A549 (cell line): Measurements from ENCODE around the gene MAD1L1. TPM values are rescaled to one million over a fixed set of nuclear protein-coding genes. Genes with fewer than 3 reads are reported as not detected.

Experiments
- ATAC-seq, 2 experiments: fragments of 200-7000 bp in 1 of 2; fragments of >200 bp in 1 of 2; cut with Nextera tagmentation in 1 of 2; cut with Tn5 transposase in 1 of 2; 3 replicates each; pipeline versions ENCODE4 v1.8.0 to v1.9.1; 2018 to 2020; ENCODE audit warnings: mild to moderate bottlenecking in 1 of 2, moderate library complexity in 1 of 2
- CTCF ChIA-PET: fragments of 300-600 bp; sonication (Branson Sonifier 250); formaldehyde crosslinking; extraction: SDS; loops from one replicate; lab custom pipeline; 2021; ENCODE audit warnings: antibody characterized with exemption, inconsistent platforms; lab: Yijun Ruan, JAX
- POLR2A ChIA-PET: fragments of 350-600 bp; formaldehyde crosslinking; extraction: SDS; loops from one replicate; lab custom pipeline; 2021; ENCODE audit warnings: antibody characterized with exemption, inconsistent platforms; lab: Yijun Ruan, JAX
- DNase-seq, 2 experiments: peaks; one replicate each; pipeline versions ENCODE4 v3.0.0 to v3.0.0-alpha.2; 2011 to 2016; ENCODE audit warnings: low read depth in 1 of 2, low spot score in 1 of 2
- FAIRE-seq: peaks from 2 replicates; lab custom pipeline; 2011; peaks lifted over from hg19 to GRCh38; lab: Jason Lieb, UNC
- H3K27ac ChIP-seq, 2 experiments: fragments of >200 bp; sonication (Bioruptor Twin); formaldehyde crosslinking; 3 replicates each; pipeline ENCODE4 v1.5.1; 2016 to 2017
- H3K4me1 ChIP-seq: fragments of >200 bp; sonication (Bioruptor Twin); formaldehyde crosslinking; 3 replicates; pipeline ENCODE4 v1.6.1; 2016
- H3K4me2 ChIP-seq: fragments of >200 bp; sonication (Bioruptor Twin); formaldehyde crosslinking; 3 replicates; pipeline ENCODE4 v1.6.1; 2016
- H3K4me3 ChIP-seq: fragments of >200 bp; sonication (Bioruptor Twin); formaldehyde crosslinking; 3 replicates; pipeline ENCODE4 v1.5.1; 2016
- H3K9me3 ChIP-seq: fragments of >200 bp; sonication (Bioruptor Twin); formaldehyde crosslinking; 3 replicates; pipeline ENCODE4 v1.6.1; 2016
- CBX2 ChIP-seq: fragments of 200-600 bp; sonication (generic); IDR thresholded peaks from 2 replicates; pipeline ENCODE4 v1.6.1; 2016; ENCODE audit warnings: low read depth, mild to moderate bottlenecking, borderline replicate concordance
- CBX8 ChIP-seq: fragments of 200-600 bp; sonication (generic); IDR thresholded peaks from 2 replicates; pipeline ENCODE4 v1.6.1; 2016
- CEBPB ChIP-seq, 2 experiments: fragments of >200 bp in 1 of 2; sonication (Bioruptor Twin) in 1 of 2; formaldehyde crosslinking in 1 of 2; IDR thresholded peaks; 2 replicates each; pipeline ENCODE4 v1.6.1; 2012 to 2016
- CHD2 ChIP-seq: fragments of 150-350 bp; IDR thresholded peaks from 2 replicates; pipeline ENCODE4 v1.6.1; 2014; ENCODE audit warnings: low read length; ENCODE audit not compliant: partially characterized antibody
- EHF ChIP-seq: fragments of 250-450 bp; sonication (Bioruptor Pico); IDR thresholded peaks from 2 replicates; pipeline ENCODE4 v1.5.0; 2020; ENCODE audit warnings: mild to moderate bottlenecking
- ESRRA ChIP-seq: fragments of 150-350 bp; IDR thresholded peaks from 2 replicates; pipeline ENCODE4 v1.6.1; 2014; ENCODE audit warnings: mild to moderate bottlenecking, low read length, borderline replicate concordance
- GATA3 ChIP-seq: IDR thresholded peaks from 2 replicates; pipeline ENCODE4 v1.6.1; 2012; ENCODE audit warnings: borderline replicate concordance
- HDAC2 ChIP-seq: fragments of 200-600 bp; sonication (generic); IDR thresholded peaks from 2 replicates; pipeline ENCODE4 v1.6.1; 2016
- HEYL ChIP-seq: fragments of 250-450 bp; sonication (Bioruptor Pico); IDR thresholded peaks from 2 replicates; pipeline ENCODE4 v1.8.0; 2021; ENCODE audit warnings: mild to moderate bottlenecking, moderate library complexity
- JUNB ChIP-seq: fragments of >200 bp; sonication (Bioruptor Twin); formaldehyde crosslinking; IDR thresholded peaks from 2 replicates; pipeline ENCODE4 v1.6.1; 2016
- KDM1A ChIP-seq: fragments of 200-600 bp; sonication (generic); IDR thresholded peaks from 2 replicates; pipeline ENCODE4 v1.6.1; 2016; ENCODE audit warnings: low read depth, mild to moderate bottlenecking
- KDM5A ChIP-seq: fragments of 200-600 bp; sonication (generic); IDR thresholded peaks from 2 replicates; pipeline ENCODE4 v1.6.1; 2016; ENCODE audit warnings: antibody characterized with exemption, mild to moderate bottlenecking
- MAFK ChIP-seq: fragments of 450-650 bp; IDR thresholded peaks from 2 replicates; pipeline ENCODE4 v1.6.1; 2014; ENCODE audit not compliant: partially characterized antibody
- NFE2L2 ChIP-seq: fragments of 150-350 bp; conservative IDR thresholded peaks from 2 replicates; pipeline ENCODE4 v1.6.1; 2014; ENCODE audit warnings: low read length
- NR3C1 ChIP-seq: fragments of >200 bp; sonication (Bioruptor Twin); formaldehyde crosslinking; IDR thresholded peaks from 3 replicates; pipeline ENCODE4 v1.6.1; 2017
- PHF8 ChIP-seq: fragments of 200-600 bp; sonication (generic); IDR thresholded peaks from 2 replicates; pipeline ENCODE4 v1.6.1; 2016; ENCODE audit warnings: low read depth, mild to moderate bottlenecking, antibody characterized with exemption, moderate library complexity, borderline replicate concordance
- SREBF2 ChIP-seq: fragments of 450-650 bp; IDR thresholded peaks from 2 replicates; pipeline ENCODE4 v1.6.1; 2014; ENCODE audit warnings: mild to moderate bottlenecking, moderate library complexity
- ZFP36 ChIP-seq: fragments of 450-650 bp; IDR thresholded peaks from 2 replicates; pipeline ENCODE4 v1.6.1; 2014; ENCODE audit warnings: borderline replicate concordance; ENCODE audit not compliant: partially characterized antibody
- WGBS: methylation state at CpG from one replicate; pipeline ENCODE4 v1.1.6; 2017; ENCODE audit errors: missing lambda C conversion rate; 5-methylcytosine and 5-hydroxymethylcytosine counted together
- polyA plus RNA-seq, 4 experiments: library from polyadenylated mRNA; depleted of rRNA in 3 of 4; stranded (reverse); fragments of >200 nt; fragmentation: RNase III in 1 of 4; extraction: RNeasy Plus Mini Kit Qiagen cat#74134 plus additional on column Dnase treatment in 1 of 4; gene quantifications; 2 replicates in 3 of 4; 3 replicates in 1 of 4; pipeline ENCODE4 v1.2.3, GENCODE V29; 2011 to 2017
- TF ChIP-seq, protein P1 (sequence below): fragments of >200 bp; sonication (Bioruptor Twin); formaldehyde crosslinking; IDR thresholded peaks from 3 replicates; pipeline ENCODE4 v1.6.1; 2016
- TF ChIP-seq, protein P2 (sequence below): fragments of 250-450 bp; sonication (Bioruptor Pico); IDR thresholded peaks from 2 replicates; pipeline ENCODE4 v1.5.0; 2020; ENCODE audit warnings: low read depth, mild to moderate bottlenecking, moderate library complexity
- TF ChIP-seq, protein P3 (sequence below): fragments of 150-350 bp; IDR thresholded peaks from 2 replicates; pipeline ENCODE4 v1.6.1; 2014; ENCODE audit warnings: low read depth, mild to moderate bottlenecking, low read length
- TF ChIP-seq, protein P4 (sequence below): IDR thresholded peaks from 2 replicates; pipeline ENCODE4 v1.6.1; 2012
- TF ChIP-seq, protein P5 (sequence below): IDR thresholded peaks from 2 replicates; pipeline ENCODE4 v1.6.1; 2012

The MAD1L1 gene
- polyA plus RNA-seq, 2 of the 4 experiments (the other 2 are of a cell fraction) = 13.6 to 16.6 TPM

DNA sequence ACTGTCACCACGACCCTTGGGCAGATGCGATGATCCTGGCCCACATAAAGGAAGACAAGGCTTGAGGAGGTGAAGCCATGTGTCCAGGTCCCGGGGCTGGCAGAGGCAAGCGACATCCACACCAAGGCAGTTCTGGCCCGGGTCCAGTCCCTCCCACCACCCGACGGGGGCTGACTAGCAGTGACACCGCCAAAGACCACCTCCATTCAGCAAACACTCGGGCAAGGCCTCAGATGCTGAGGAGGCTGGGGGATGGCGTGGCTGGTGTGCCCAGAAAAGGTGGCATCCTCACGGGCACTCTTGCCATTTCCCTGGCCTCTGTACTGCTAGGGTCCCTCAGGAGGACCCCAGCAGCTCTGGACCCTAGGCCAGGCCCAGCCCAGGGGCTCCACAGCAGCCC, 343.7 kb downstream of the MAD1L1 start:
- no peak for ATAC-seq
- no peak overlapping the region for H3K4me3 ChIP-seq
- TF ChIP-seq, protein P1, sequence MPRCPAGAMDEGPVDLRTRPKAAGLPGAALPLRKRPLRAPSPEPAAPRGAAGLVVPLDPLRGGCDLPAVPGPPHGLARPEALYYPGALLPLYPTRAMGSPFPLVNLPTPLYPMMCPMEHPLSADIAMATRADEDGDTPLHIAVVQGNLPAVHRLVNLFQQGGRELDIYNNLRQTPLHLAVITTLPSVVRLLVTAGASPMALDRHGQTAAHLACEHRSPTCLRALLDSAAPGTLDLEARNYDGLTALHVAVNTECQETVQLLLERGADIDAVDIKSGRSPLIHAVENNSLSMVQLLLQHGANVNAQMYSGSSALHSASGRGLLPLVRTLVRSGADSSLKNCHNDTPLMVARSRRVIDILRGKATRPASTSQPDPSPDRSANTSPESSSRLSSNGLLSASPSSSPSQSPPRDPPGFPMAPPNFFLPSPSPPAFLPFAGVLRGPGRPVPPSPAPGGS = no peak
- no peak for TF ChIP-seq HEYL (CRISPR knock-in tag)
- TF ChIP-seq CBX2 = no peak
- TF ChIP-seq CHD2 = no peak
- TF ChIP-seq PHF8 = no peak
- TF ChIP-seq ESRRA = no peak
- no peak for TF ChIP-seq GATA3
- no peak for TF ChIP-seq CBX8
- no peak for DNase-seq
- H3K9me3 ChIP-seq = no peaks in the 10 kb centered on the region
- no peaks in the 10 kb centered on the region; the same call in 2 of the 3 replicates for H3K4me1 ChIP-seq
- 95% methylated on average over 4 of the region's 11 CpGs for WGBS
- FAIRE-seq = no peak
- H3K27ac ChIP-seq = no peak overlapping the region
- ChIA-PET CTCF (no interaction called here), POLR2A (no interaction called here)
- no peak overlapping the region for H3K4me2 ChIP-seq

DNA sequence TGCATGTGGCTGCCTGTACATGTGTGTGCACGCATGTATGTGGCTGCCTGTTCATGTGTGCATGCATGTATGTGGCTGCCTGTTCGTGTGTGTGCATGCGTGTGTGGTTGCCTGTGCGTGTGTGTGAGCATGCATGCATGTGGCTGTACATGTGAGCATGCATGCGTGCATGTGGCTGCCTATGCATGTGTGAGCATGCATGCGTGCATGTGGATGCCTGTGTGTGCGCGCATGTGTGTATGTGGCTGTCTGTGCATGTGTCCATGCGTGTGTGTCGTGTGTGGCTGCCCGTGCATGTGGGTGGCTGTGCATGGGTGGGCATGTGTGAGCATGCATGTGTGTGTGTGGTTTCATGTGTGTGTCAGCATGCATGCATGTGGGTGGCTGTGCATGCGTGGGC, 344.3 kb downstream of the MAD1L1 start:
- peaks cover 4% of the 10 kb centered on the region; the same call in 2 of the 3 replicates for H3K4me1 ChIP-seq
- H3K9me3 ChIP-seq = no peaks in the 10 kb centered on the region
- TF ChIP-seq KDM5A (no peak), NFE2L2 (no peak), EHF (no peak), NR3C1 (no peak), HDAC2 (no peak), ZFP36 (no peak), CEBPB (IDR thresholded peaks at IDR 0.05) (no peak), KDM1A (no peak), MAFK (no peak)
- TF ChIP-seq, protein P2, sequence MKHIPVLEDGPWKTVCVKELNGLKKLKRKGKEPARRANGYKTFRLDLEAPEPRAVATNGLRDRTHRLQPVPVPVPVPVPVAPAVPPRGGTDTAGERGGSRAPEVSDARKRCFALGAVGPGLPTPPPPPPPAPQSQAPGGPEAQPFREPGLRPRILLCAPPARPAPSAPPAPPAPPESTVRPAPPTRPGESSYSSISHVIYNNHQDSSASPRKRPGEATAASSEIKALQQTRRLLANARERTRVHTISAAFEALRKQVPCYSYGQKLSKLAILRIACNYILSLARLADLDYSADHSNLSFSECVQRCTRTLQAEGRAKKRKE = no peak
- TF ChIP-seq, protein P3, sequence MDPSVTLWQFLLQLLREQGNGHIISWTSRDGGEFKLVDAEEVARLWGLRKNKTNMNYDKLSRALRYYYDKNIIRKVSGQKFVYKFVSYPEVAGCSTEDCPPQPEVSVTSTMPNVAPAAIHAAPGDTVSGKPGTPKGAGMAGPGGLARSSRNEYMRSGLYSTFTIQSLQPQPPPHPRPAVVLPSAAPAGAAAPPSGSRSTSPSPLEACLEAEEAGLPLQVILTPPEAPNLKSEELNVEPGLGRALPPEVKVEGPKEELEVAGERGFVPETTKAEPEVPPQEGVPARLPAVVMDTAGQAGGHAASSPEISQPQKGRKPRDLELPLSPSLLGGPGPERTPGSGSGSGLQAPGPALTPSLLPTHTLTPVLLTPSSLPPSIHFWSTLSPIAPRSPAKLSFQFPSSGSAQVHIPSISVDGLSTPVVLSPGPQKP = no peak
- TF ChIP-seq, protein P4, sequence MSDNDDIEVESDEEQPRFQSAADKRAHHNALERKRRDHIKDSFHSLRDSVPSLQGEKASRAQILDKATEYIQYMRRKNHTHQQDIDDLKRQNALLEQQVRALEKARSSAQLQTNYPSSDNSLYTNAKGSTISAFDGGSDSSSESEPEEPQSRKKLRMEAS = no peak
- TF ChIP-seq, all 56 proteins: peak for 0
- no peak overlapping the region for H3K27ac ChIP-seq
- CTCF ChIA-PET = no interaction called here
- DNase-seq (no peak), ATAC-seq (no peak), FAIRE-seq (no peak)
- 81% methylated on average over 12 of the region's 12 CpGs for WGBS
- H3K4me2 ChIP-seq = no peak overlapping the region
- POLR2A ChIA-PET = no interaction called here
- H3K4me3 ChIP-seq = no peak overlapping the region

DNA sequence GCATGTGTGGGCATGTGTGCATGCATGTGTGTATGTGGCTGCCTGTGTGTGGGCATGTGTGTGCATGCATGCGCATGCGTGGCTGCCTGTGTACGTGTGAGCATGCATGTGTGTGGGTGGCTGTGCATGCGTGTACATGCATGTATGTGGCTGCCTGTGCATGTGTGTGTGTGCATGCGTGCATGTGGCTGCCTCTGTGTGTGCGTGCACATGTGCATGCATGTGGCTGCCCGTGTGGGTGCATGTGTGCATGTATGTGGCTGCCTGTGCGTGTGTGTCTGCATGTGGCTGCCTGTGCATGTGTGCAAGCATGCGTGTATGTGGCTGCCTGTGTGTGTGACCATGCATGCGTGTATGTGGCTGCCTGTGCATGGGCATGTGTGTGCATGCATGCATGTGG, 345.5 kb downstream of the MAD1L1 start:
- peaks cover 15% of the 10 kb centered on the region for H3K4me1 ChIP-seq

More for the DNA sequence above, 345.5 kb downstream of the MAD1L1 start:
- no peak for DNase-seq
- CTCF ChIA-PET = no interaction called here
- ATAC-seq = no peak
- H3K9me3 ChIP-seq = no peaks in the 10 kb centered on the region
- TF ChIP-seq JUNB (no peak), SREBF2 (no peak)
- TF ChIP-seq, protein P5, sequence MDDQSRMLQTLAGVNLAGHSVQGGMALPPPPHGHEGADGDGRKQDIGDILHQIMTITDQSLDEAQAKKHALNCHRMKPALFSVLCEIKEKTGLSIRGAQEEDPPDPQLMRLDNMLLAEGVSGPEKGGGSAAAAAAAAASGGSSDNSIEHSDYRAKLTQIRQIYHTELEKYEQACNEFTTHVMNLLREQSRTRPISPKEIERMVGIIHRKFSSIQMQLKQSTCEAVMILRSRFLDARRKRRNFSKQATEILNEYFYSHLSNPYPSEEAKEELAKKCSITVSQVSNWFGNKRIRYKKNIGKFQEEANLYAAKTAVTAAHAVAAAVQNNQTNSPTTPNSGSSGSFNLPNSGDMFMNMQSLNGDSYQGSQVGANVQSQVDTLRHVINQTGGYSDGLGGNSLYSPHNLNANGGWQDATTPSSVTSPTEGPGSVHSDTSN = no peak
- 90% methylated on average over 9 of the region's 10 CpGs for WGBS
- H3K27ac ChIP-seq = no peak overlapping the region
- no peak overlapping the region for H3K4me2 ChIP-seq
- FAIRE-seq = no peak
- H3K4me3 ChIP-seq = no peak overlapping the region
- POLR2A ChIA-PET = no interaction called here
